ENCODE results near the gene PLPP4.

Gene PLPP4

GRCh38 chr10:120514035-120514620 lies 57.1 kb downstream of the PLPP4 start:
- no peak for FAIRE-seq
- DNase-seq (ENCODE audit: insufficient read length, low spot score) = no peak

- FAIRE-seq (no peak), DNase-seq (ENCODE audit: insufficient read length, low spot score) (no peak)
These were observed 57.9 kb downstream of the PLPP4 start for GRCh38 chr10:120514959-120515358.

GRCh38 chr10:120515741-120516140 lies 58.7 kb downstream of the PLPP4 start:
- FAIRE-seq = no peak
- DNase-seq (ENCODE audit: insufficient read length, low spot score) = no peak

GRCh38 chr10:120516426-120516825 lies 59.4 kb downstream of the PLPP4 start:
- FAIRE-seq = no peak
- DNase-seq (ENCODE audit: insufficient read length, low spot score) = no peak

- no peak for DNase-seq (ENCODE audit: insufficient read length, low spot score)
- FAIRE-seq = no peak
These were observed 60.2 kb downstream of the PLPP4 start for GRCh38 chr10:120517196-120517595.

GRCh38 chr10:120517881-120518484 lies 61.0 kb downstream of the PLPP4 start:
- FAIRE-seq = no peak
- DNase-seq (ENCODE audit: insufficient read length, low spot score) = no peak

GRCh38 chr10:120521880-120522279 lies 64.9 kb downstream of the PLPP4 start:
- DNase-seq (ENCODE audit: insufficient read length, low spot score) (no peak), FAIRE-seq (no peak)

GRCh38 chr10:120527691-120528090 lies 70.7 kb downstream of the PLPP4 start:
- no peak for DNase-seq (ENCODE audit: insufficient read length, low spot score)
- no peak for FAIRE-seq

- FAIRE-seq = no peak
- no peak for DNase-seq (ENCODE audit: insufficient read length, low spot score)
These were observed 73.7 kb downstream of the PLPP4 start for GRCh38 chr10:120530699-120531098.

GRCh38 chr10:120538091-120538490 lies 81.1 kb downstream of the PLPP4 start:
- DNase-seq (ENCODE audit: insufficient read length, low spot score) (no peak), FAIRE-seq (no peak)

GRCh38 chr10:120539076-120539475 lies 82.0 kb downstream of the PLPP4 start:
- FAIRE-seq (no peak), DNase-seq (ENCODE audit: insufficient read length, low spot score) (no peak)

GRCh38 chr10:120540486-120540885 lies 83.5 kb downstream of the PLPP4 start:
- FAIRE-seq = no peak

GRCh38 chr10:120541984-120542383 lies 85.0 kb downstream of the PLPP4 start:
- FAIRE-seq (no peak), DNase-seq (ENCODE audit: insufficient read length, low spot score) (no peak)

More at GRCh38 chr10:120540486-120540885, 83.5 kb downstream of the PLPP4 start:
- DNase-seq (ENCODE audit: insufficient read length, low spot score) = no peak

- DNase-seq (ENCODE audit: insufficient read length, low spot score) (no peak), FAIRE-seq (no peak)
These were observed 85.6 kb downstream of the PLPP4 start for GRCh38 chr10:120542591-120542990.

GRCh38 chr10:120543291-120543690 lies 86.3 kb downstream of the PLPP4 start:
- DNase-seq (ENCODE audit: insufficient read length, low spot score) = no peak
- FAIRE-seq = no peak

- FAIRE-seq = no peak
These were observed 91.2 kb downstream of the PLPP4 start for GRCh38 chr10:120548210-120548609.

GRCh38 chr10:120552262-120552661 lies 95.2 kb downstream of the PLPP4 start:
- FAIRE-seq (no peak), DNase-seq (ENCODE audit: insufficient read length, low spot score) (no peak)

More at GRCh38 chr10:120548210-120548609, 91.2 kb downstream of the PLPP4 start:
- DNase-seq (ENCODE audit: insufficient read length, low spot score) = no peak

GRCh38 chr10:120553911-120554310 lies 96.9 kb downstream of the PLPP4 start:
- FAIRE-seq (no peak), DNase-seq (ENCODE audit: insufficient read length, low spot score) (no peak)

GRCh38 chr10:120555436-120555835 lies 98.4 kb downstream of the PLPP4 start:
- FAIRE-seq (no peak), DNase-seq (ENCODE audit: insufficient read length, low spot score) (no peak)

GRCh38 chr10:120555842-120556532 lies 99.0 kb downstream of the PLPP4 start:
- DNase-seq (ENCODE audit: insufficient read length, low spot score) (no peak), FAIRE-seq (no peak)

- FAIRE-seq = no peak
These were observed 100.3 kb downstream of the PLPP4 start for GRCh38 chr10:120557311-120557710.

GRCh38 chr10:120559800-120560199 lies 102.8 kb downstream of the PLPP4 start:
- FAIRE-seq = no peak

More at GRCh38 chr10:120557311-120557710, 100.3 kb downstream of the PLPP4 start:
- DNase-seq (ENCODE audit: insufficient read length, low spot score) = no peak

More at GRCh38 chr10:120559800-120560199, 102.8 kb downstream of the PLPP4 start:
- DNase-seq (ENCODE audit: insufficient read length, low spot score) = no peak

Data from GM19239 (cell line).